Osteoblast (primary cell): ENCODE results near the gene FRMD5. TPM values are rescaled to one million over a fixed set of nuclear protein-coding genes. Genes with fewer than 3 reads are reported as not detected.
"Not testable (repeated sequence)": the region's sequence is repeated elsewhere in the genome, so short reads cannot be mapped to it uniquely, and the experiment has no call there.

Experiments
- DNase-seq: peaks from one replicate; pipeline ENCODE4 v3.0.0; 2011; ENCODE audit warnings: low spot score, mixed read lengths; ENCODE audit not compliant: insufficient read length; ENCODE audit errors: missing footprints
- H2AFZ ChIP-seq: 2 replicates; pipeline ENCODE4 v1.6.0; 2011; ENCODE audit warnings: mild to moderate bottlenecking, low read length
- H3K27ac ChIP-seq: 2 replicates; pipeline ENCODE4 v1.5.1; 2011; ENCODE audit warnings: mild to moderate bottlenecking, low read depth, low read length, moderate library complexity
- H3K27me3 ChIP-seq: 2 replicates; pipeline ENCODE4 v1.6.0; 2012; ENCODE audit warnings: mild to moderate bottlenecking, control low read depth, inconsistent platforms, low read length, moderate library complexity; ENCODE audit not compliant: insufficient read depth
- H3K36me3 ChIP-seq: 2 replicates; pipeline ENCODE4 v1.5.1; 2011; ENCODE audit warnings: mild to moderate bottlenecking, low read length, control low read depth, moderate library complexity; ENCODE audit not compliant: insufficient read depth
- H3K4me1 ChIP-seq: 2 replicates; pipeline ENCODE4 v1.5.1; 2011; ENCODE audit warnings: mild to moderate bottlenecking, low read length, control low read depth, moderate library complexity; ENCODE audit not compliant: insufficient read depth
- H3K4me2 ChIP-seq: 2 replicates; pipeline ENCODE4 v1.6.0; 2011; ENCODE audit warnings: mild to moderate bottlenecking, low read length; ENCODE audit not compliant: insufficient read depth
- H3K4me3 ChIP-seq: fragments of 200-600 bp; sonication (generic); 3 replicates; pipeline ENCODE4 v1.5.1; 2012; ENCODE audit warnings: mild to moderate bottlenecking, low read length, inconsistent platforms; ENCODE audit not compliant: insufficient read depth
- H3K79me2 ChIP-seq: 2 replicates; pipeline ENCODE4 v1.6.0; 2012; ENCODE audit warnings: mild to moderate bottlenecking, low read length, control low read depth, inconsistent platforms; ENCODE audit not compliant: insufficient read depth
- H3K9me3 ChIP-seq: 2 replicates; pipeline ENCODE4 v1.5.1; 2011; ENCODE audit warnings: low read depth, low read length, control low read depth
- H4K20me1 ChIP-seq: 2 replicates; pipeline ENCODE4 v1.6.0; 2012; ENCODE audit warnings: mild to moderate bottlenecking, low read length, control low read depth; ENCODE audit not compliant: insufficient read depth
- total RNA-seq: library from RNA; depleted of rRNA; stranded (reverse); fragments of >200 nt; gene quantifications from 2 replicates; pipeline ENCODE4 v1.2.3, GENCODE V29; 2012
- TF ChIP-seq, protein P1 (sequence below): IDR thresholded peaks from 2 replicates; pipeline ENCODE4 v1.5.1; 2011; ENCODE audit warnings: mild to moderate bottlenecking, low read depth, low read length, moderate library complexity; ENCODE audit errors: extremely low read depth

FRMD5 gene
- total RNA-seq, 1 donor, result 3.3 TPM

DNA sequence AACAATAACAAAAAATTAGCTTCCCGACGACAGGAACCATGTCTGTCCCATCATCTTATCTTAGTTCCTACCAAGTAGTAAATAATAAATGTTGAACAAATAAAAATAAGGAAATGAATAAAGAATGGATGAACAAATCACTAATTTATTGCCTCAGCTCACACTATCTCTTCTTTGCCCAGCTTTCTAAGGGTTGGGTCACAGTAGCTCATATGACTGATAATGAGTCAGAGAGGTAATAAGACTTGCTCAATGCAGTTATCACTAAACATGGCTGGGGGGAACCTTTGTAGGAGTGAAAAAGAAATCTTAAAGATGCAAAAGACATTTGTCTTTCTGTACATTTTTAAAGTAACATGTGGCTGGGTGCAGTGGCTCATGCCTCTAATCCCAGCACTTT, 186.0 kb downstream of the FRMD5 start:
- Histone ChIP-seq H3K4me1 (peaks cover 20% of the 10 kb centered on the region), H3K9me3 (no peaks in the 10 kb centered on the region), H3K4me2 (no peak overlapping the region), H3K79me2 (peaks cover 8% of the 10 kb centered on the region), H2AFZ (no peak overlapping the region), H3K27me3 (peaks cover 4% of the 10 kb centered on the region), H3K4me3 (no peak overlapping the region), H3K27ac (no peak overlapping the region), H3K36me3 (no peaks in the 10 kb centered on the region), H4K20me1 (no peaks in the 10 kb centered on the region)
- DNase-seq, result peak; percentile 65
- TF ChIP-seq, protein P1, sequence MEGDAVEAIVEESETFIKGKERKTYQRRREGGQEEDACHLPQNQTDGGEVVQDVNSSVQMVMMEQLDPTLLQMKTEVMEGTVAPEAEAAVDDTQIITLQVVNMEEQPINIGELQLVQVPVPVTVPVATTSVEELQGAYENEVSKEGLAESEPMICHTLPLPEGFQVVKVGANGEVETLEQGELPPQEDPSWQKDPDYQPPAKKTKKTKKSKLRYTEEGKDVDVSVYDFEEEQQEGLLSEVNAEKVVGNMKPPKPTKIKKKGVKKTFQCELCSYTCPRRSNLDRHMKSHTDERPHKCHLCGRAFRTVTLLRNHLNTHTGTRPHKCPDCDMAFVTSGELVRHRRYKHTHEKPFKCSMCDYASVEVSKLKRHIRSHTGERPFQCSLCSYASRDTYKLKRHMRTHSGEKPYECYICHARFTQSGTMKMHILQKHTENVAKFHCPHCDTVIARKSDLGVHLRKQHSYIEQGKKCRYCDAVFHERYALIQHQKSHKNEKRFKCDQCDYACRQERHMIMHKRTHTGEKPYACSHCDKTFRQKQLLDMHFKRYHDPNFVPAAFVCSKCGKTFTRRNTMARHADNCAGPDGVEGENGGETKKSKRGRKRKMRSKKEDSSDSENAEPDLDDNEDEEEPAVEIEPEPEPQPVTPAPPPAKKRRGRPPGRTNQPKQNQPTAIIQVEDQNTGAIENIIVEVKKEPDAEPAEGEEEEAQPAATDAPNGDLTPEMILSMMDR, result no peak

GRCh38 chr15:44000248-44000647, 194.8 kb downstream of the FRMD5 start:
- not testable (repeated sequence) for H3K36me3 ChIP-seq, H3K27ac ChIP-seq, H2AFZ ChIP-seq, H3K4me2 ChIP-seq, H3K4me1 ChIP-seq, H3K27me3 ChIP-seq, H4K20me1 ChIP-seq, DNase-seq, H3K79me2 ChIP-seq, H3K9me3 ChIP-seq, H3K4me3 ChIP-seq

GRCh38 chr15:43998607-43999006, 196.5 kb downstream of the FRMD5 start:
- Histone ChIP-seq H3K36me3 (no peaks in the 10 kb centered on the region), H4K20me1 (no peaks in the 10 kb centered on the region), H2AFZ (no peak overlapping the region), H3K4me2 (no peak overlapping the region), H3K9me3 (no peaks in the 10 kb centered on the region), H3K4me3 (no peak overlapping the region), H3K27me3 (no peaks in the 10 kb centered on the region), H3K27ac (no peak overlapping the region), H3K79me2 (peaks cover 6% of the 10 kb centered on the region), H3K4me1 (peaks cover 4% of the 10 kb centered on the region)
- TF ChIP-seq, protein P1, result no peak
- DNase-seq, result no peak

GRCh38 chr15:43991206-43991605, 203.9 kb downstream of the FRMD5 start:
- TF ChIP-seq, protein P1, result no peak
- Histone ChIP-seq H3K79me2 (no peaks in the 10 kb centered on the region), H3K36me3 (no peaks in the 10 kb centered on the region), H3K9me3 (no peaks in the 10 kb centered on the region), H4K20me1 (no peaks in the 10 kb centered on the region), H2AFZ (no peak overlapping the region), H3K4me3 (no peak overlapping the region), H3K4me1 (no peaks in the 10 kb centered on the region), H3K27me3 (peaks cover 4% of the 10 kb centered on the region), H3K27ac (no peak overlapping the region), H3K4me2 (no peak overlapping the region)
- no peak for DNase-seq
